DMS 273 (cell line): ENCODE results near the gene ACTA1.
"Not testable (repeated sequence)": the region's sequence is repeated elsewhere in the genome, so short reads cannot be mapped to it uniquely, and the experiment has no call there.

Source experiments
- DNase-seq: peaks from one replicate; lab custom pipeline; 2025; ENCODE audit not compliant: unreplicated experiment; lab: John Stamatoyannopoulos, UW

ACTA1 gene

GRCh38 chr1:229434005-229434640 is at the start of gene ACTA1:
TSS of gene ACTA1 (minus strand) at chr1:229434094. CDS start at chr1:229433115, 979 bp downstream.
- DNase-seq: no peak

- DNase-seq: no peak
Measured at GRCh38 chr1:229482511-229482910, 48.6 kb upstream of the ACTA1 start.

GRCh38 chr1:229480495-229480894 is 46.6 kb upstream of the ACTA1 start:
- DNase-seq: no peak

- no peak for DNase-seq
Measured at GRCh38 chr1:229479660-229480399, 45.9 kb upstream of the ACTA1 start.

GRCh38 chr1:229478852-229479251 is 45.0 kb upstream of the ACTA1 start:
- DNase-seq: no peak

- DNase-seq: not testable (repeated sequence)
Measured at GRCh38 chr1:229475859-229476258, 42.0 kb upstream of the ACTA1 start.

GRCh38 chr1:229474509-229474908 is 40.6 kb upstream of the ACTA1 start:
- no peak for DNase-seq

- DNase-seq: no peak
Measured at GRCh38 chr1:229471175-229471574, 37.3 kb upstream of the ACTA1 start.

GRCh38 chr1:229470406-229471043 is 36.6 kb upstream of the ACTA1 start:
- DNase-seq: no peak

GRCh38 chr1:229466887-229467286 is 33.0 kb upstream of the ACTA1 start:
- DNase-seq: no peak

- DNase-seq: no peak
Measured at GRCh38 chr1:229464672-229465071, 30.8 kb upstream of the ACTA1 start.

GRCh38 chr1:229461032-229461668 is 27.3 kb upstream of the ACTA1 start:
- no peak for DNase-seq

GRCh38 chr1:229459815-229460214 is 25.9 kb upstream of the ACTA1 start:
- DNase-seq: no peak

GRCh38 chr1:229457436-229457835 is 23.5 kb upstream of the ACTA1 start:
- DNase-seq: no peak

- no peak for DNase-seq
Measured at GRCh38 chr1:229456016-229456415, 22.1 kb upstream of the ACTA1 start.

GRCh38 chr1:229454056-229454455 is 20.2 kb upstream of the ACTA1 start:
- DNase-seq: no peak

GRCh38 chr1:229452956-229453801 is 19.3 kb upstream of the ACTA1 start:
- peak; percentile 57 for DNase-seq

- DNase-seq: no peak
Measured at GRCh38 chr1:229448845-229449244, 15.0 kb upstream of the ACTA1 start.

GRCh38 chr1:229448354-229448753 is 14.5 kb upstream of the ACTA1 start:
- DNase-seq: no peak

GRCh38 chr1:229447809-229448252 is 13.9 kb upstream of the ACTA1 start:
- DNase-seq: no peak

GRCh38 chr1:229445828-229446227 is 11.9 kb upstream of the ACTA1 start:
- DNase-seq: no peak
